Left cardiac atrium (tissue), 4 donors: ENCODE data around the gene EXOC6B. TPM values are rescaled to one million over a fixed set of nuclear protein-coding genes. Genes with fewer than 3 reads are reported as not detected.
"Not testable (repeated sequence)": the region's sequence is repeated elsewhere in the genome, so short reads cannot be mapped to it uniquely, and the experiment has no call there.

Source experiments
- ATAC-seq, 2 donors: fragments of 200-7000 bp; cut with Tn5 transposase; one replicate each; pipeline ENCODE4 v1.9.1; 2020; ENCODE audit warnings: mild to moderate bottlenecking in 2 of 2, moderate library complexity in 2 of 2
- DNase-seq: peaks from one replicate; pipeline ENCODE4 v3.0.0-alpha.2; 2020
- intact Hi-C, 2 donors: fragments of 100-400 bp; cut with DNase I; formaldehyde crosslinking; loops; one replicate each; pipeline versions ENCODE4 v1.14.1 to v1.15.1; 2022 to 2023
- total RNA-seq, 2 donors: library from RNA; stranded (reverse); fragmentation: NEBNext Ultra II Directional; extraction: Animal tissue kit (Norgen Biotek cat#: 25700); gene quantifications; one replicate each; pipeline ENCODE4 v1.2.1, GENCODE V29; 2021
- donor health status: DM: no; HTN: yes; CAD: no.
- donor health status: DM: no; HTN: yes; CAD: no; lungs with severe emphysema.
- donor health status: DM: yes; HTN: yes; CAD: no.
- donor health status: Dilated cardiomyopathy.

EXOC6B gene
- total RNA-seq, 2 donors from 2014 or later = 93.7 to 113 TPM

DNA sequence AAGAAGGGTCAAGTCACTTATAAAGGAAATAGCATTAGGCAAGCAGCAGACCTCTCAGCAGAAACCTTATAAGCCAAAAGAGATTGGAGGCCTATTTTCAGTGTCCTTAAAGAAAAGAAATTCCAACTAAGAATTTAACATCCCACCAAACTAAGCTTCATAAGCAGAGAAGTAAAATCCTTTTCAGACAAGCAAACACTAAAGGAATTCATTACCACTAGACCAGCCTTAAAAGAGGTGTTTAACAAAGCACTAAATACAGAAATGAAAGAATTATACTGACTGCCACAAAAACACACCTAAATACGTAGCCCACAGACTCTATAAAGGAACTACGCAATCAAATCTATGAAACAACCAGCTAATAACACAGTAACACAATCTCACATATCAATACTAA is 160.4 kb downstream of the EXOC6B start:
- intact Hi-C loops = no loop called here
- DNase-seq (no peak), ATAC-seq (no peak)

DNA sequence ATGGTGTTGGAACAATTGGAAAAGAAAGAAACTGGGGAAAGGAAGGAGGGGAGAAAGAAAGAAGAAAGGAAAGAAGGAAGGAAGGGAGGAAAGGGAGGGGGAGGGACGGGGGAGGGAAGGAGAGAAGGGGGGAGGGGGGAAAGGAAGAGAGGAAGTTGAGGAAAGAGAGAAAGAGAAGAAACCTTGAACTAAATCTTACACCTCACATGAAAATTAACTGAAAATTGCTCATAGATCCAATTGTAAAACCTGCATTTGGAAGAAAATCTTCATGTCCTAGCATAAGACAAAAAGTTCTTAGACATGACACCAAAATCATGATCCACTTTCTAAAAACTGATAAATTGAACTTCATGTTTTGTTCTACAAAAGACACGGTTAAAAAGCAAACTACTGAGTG is 163.8 kb downstream of the EXOC6B start:
- intact Hi-C loops = no loop called here
- DNase-seq (no peak), ATAC-seq (no peak)

DNA sequence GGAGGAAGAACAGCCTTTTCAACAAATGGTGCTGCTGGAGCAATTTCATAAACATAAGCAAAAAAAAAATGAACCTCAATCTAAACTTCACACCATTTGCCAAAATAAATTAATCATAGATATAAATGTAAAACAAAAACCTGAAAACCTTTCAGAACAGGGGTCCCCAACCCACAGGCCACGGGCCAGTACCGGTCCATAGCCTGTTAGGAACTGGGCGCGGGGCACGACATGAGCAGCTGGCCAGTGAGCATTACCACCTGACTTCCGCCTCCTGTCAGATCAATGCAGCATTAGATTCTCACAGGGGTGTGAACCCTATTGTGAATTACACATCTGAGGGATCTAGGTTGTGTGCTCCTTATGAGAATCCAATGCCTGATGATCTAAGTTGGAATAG is 176.0 kb downstream of the EXOC6B start:
- DNase-seq (no peak), ATAC-seq (no peak)
- intact Hi-C loops = no loop called here

DNA sequence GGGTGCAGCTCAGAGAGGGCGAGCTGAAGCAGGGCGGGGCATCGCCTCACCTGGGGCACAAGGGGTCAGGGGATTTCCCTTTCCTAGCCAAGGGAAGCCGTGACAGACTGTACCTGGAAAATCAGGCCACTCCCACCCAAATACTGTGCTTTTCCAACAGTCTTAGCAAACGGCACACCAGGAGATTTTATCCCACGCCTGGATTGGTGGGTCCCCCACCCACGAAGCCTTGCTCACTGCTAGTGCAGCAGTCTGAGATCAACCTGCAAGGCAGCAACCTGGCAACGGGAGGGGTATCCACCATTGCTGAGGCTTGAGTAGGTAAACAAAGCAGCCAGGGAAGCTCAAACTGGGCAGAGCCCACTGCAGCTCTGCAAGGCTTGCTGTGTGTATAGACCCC is 184.6 kb downstream of the EXOC6B start:
- DNase-seq, intact Hi-C loops, ATAC-seq: not testable (repeated sequence)

DNA sequence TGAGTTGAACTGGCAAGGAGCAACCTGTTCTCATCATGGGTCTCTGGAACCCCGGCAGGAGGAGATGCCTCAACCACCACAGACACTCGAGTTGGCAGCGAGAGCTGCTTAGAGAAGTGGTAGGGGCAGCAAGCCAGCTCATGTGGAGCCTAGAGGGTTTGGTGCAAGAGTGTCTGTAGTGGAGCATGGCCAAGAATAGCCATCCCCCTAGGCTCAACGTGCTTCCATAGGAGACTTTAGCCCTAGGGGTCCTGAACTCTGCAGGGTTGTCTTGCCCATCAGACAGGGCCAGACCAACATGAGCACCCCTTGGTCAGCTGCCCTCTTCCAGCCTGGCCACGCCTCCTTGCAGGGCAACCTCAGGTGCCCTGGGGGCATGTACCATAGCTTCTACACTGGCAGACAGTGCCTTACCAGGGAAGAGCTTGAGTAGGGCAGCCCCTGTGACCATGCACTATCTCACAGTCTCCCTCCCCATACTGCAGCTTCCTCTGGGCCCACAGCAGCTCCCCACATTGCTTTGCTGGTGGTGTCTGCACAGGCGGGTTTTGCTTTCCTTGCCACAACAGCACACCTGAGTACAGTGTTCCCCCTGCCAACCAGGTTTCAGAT is 187.1 kb downstream of the EXOC6B start:
- intact Hi-C loops = no loop called here
- DNase-seq (no peak), ATAC-seq (peak in 1 of 2 donors; percentile 62)

DNA sequence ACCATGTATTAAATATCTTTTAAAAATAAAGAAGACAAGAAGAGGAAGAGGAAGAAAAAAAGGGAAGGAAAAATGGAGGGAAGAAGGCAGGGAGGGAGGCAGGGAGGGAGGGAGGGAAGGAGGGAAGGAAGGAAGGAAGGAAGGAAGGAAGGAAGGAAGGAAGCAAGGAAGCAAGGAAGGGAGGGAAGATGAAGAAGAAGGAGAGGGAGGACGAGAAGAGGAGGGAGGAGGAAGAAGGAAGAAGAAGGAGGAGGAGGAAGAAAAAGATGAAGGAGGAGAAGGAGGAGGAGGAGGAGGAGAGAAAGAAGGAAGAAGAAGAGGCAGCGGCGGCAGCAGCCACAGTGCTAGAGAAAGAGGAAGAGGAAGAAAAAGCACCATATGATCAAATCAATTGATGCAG is 189.6 kb downstream of the EXOC6B start:
- ATAC-seq = no peak
- intact Hi-C loops = no loop called here
- no peak for DNase-seq

DNA sequence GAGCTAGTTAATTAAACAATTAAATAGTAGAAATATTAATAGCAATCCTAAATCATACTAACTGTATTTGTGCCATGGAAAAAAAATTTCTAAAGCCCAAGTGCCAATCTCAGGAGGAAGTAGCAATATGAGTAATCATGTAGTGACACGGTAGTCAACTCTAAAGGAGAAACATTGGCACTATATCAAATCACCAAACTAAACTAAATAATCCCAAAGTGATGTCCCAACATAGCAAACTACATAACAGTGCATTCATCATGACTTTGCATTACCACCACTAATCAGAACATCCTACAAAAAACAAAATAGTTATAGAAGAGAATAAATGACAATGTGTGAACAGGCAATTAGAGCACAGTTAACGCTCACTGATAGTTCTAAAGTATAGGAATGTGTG is 195.1 kb downstream of the EXOC6B start:
- no peak for ATAC-seq
- DNase-seq = no peak
- intact Hi-C loops = no loop called here

DNA sequence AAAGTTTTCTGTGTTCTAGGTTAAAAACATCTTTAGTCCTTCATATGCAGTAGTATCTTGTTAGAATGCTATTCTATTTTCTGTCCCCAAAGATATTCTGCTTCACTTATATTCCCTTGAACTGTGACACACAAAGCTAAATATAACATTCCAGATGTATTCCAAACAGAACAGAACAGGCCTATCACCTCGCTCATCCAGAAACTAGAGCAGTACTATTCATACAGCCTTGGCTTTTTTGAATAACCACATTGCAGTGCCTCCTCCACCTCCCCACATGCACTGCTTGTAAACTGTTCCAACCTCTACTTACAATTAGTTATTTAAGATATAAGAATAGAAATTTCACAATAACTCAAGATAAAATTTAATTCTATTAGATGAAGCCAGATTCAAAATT is 196.8 kb downstream of the EXOC6B start:
- peak; percentile 67 to 86 for ATAC-seq

DNA sequence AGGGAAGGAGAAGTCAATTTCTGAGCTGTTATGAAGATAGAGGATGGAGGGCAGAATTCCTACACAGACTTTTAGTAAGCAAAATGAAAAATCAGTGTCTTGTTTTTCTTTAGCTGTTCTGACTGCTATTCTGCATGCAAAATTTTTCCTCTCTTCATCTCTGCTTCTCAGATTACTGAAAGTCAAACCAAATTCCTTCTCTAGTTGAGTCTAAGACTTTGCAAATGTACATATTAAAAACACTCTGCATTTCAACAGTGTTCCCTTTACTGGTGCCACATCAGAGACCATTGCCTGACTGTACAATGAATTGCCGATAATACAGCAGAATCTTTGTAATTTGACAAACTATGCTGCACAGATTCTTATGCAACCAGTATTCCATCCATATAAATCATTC is 198.8 kb downstream of the EXOC6B start:
- intact Hi-C loops = no loop called here
- DNase-seq (no peak), ATAC-seq (no peak)

More for the DNA sequence above, 196.8 kb downstream of the EXOC6B start:
- intact Hi-C loops = no loop called here
- DNase-seq = no peak

DNA sequence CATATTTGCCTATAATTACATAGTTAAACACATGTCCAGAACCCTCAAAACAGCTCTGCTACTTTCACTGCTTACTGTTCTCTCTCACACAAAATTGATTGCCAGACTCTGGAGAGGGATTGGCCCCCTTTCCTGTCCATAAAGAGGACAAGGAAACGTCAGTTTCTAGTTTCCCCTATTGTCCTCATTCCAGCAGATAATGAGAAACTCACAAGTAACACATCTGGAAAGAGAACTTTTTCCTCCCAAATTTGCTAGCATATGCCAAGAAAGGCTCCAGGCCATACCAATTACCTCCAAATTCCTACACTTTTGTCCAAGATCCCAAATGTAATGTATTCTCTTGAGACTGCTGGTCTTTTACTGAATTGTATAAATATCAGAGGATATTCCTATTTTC is 200.5 kb downstream of the EXOC6B start:
- intact Hi-C loops = no loop called here
- DNase-seq (no peak), ATAC-seq (no peak)

DNA sequence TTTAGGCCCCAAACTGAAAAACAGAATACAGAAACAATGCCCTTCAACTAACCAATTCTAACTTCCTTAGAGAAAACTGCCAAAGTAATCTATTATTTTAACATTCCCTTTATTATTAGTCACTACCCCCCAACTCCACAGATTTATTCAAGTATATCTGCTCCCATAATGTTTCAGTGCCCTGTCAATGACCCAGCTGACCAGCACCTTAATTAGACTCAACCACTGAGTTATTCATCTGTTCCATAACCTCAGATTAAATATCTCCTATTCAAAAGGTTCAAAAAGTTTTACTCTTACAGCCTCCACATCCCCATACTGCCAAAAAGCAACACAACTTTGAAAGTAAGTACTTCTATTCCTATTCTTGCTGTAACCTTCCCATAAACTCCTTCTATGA is 202.4 kb downstream of the EXOC6B start:
- DNase-seq (no peak), ATAC-seq (no peak)
- intact Hi-C loops = no loop called here

DNA sequence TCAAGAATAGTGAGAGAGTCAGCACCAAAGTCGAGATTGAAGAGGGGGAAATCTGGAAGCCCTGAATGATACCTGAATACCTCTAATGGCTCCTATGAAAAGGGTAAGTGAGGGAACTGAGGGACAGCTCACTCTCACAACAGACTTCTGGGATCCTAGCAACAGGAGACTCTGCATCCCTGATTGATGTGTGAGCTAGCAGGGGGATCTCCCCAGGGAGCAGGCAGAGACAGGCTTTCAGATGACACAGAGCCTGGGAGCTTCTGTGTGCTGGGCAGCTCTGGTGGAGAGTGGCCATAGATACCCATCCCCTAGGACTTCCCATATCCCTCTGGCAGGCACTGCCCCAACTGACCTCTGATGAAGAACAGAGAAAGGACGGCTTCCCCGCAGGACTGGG is 206.2 kb downstream of the EXOC6B start:
- DNase-seq = no peak
- intact Hi-C loops = no loop called here
- peak in 1 of 2 donors; percentile 38 for ATAC-seq

DNA sequence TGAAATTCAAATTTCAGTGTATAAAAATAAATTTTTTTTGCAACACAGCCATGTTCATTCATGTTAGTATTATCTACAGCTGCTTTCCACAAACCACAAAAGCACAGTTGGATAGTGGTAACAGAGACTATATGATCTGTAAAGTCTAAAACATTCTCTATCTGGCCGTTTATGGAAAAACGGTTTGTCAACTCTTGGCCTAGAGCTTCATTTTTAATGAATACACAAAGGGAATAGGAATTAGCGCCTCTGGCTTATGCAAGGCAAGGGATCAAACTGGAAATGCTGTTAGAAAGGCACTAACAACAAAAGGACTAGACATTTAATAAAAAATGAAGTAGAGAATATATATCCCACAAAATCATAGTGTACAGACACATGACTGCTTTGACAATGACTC is 211.9 kb downstream of the EXOC6B start:
- no peak for ATAC-seq
- no peak for DNase-seq
- intact Hi-C loops = no loop called here

DNA sequence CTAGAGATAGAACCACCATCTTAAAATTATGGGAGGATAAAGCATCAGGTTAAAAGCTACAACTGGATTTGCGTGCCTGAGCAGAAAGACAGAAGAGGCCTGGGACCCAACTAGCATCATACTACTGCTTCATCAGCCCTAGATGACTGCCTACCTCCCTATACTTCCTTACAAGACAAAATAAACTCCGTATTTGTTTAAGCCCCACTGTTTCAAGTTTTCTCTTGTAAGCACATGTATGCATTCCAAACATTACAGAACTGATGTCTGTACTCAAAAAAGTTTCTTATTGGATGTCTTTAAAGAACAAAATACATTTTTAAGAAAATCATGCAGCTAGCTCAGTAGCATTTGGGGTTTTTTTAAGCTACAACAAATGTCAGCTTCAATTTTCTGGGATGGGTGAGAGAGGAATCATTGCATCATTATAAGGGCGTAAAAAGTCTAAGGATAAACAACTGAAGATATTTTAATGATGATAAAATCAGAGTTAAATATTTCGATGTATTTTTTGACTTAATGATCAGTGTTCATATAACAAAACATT is 213.1 kb downstream of the EXOC6B start:
- DNase-seq = no peak
- no peak for ATAC-seq
- intact Hi-C loops = no loop called here

DNA sequence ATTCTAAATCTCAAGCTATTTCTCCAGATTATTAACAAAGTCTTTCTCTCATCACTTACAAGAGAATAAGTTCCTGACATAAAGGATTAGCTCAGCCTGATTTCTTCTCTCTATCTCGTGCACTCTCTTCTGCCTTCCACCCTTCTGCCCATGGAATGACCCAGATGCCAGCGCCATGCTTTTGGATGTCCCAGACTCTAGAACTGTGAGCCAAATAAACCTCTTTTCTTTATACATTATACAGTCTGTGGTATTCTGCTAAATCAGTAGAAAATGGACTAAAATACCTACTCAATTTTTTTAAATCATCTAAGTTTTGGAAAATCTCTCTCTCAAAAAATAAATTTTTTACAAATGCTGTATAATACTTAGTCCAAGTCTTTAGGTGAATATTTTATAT is 218.6 kb downstream of the EXOC6B start:
- DNase-seq (no peak), ATAC-seq (no peak)
- intact Hi-C loops = no loop called here

DNA sequence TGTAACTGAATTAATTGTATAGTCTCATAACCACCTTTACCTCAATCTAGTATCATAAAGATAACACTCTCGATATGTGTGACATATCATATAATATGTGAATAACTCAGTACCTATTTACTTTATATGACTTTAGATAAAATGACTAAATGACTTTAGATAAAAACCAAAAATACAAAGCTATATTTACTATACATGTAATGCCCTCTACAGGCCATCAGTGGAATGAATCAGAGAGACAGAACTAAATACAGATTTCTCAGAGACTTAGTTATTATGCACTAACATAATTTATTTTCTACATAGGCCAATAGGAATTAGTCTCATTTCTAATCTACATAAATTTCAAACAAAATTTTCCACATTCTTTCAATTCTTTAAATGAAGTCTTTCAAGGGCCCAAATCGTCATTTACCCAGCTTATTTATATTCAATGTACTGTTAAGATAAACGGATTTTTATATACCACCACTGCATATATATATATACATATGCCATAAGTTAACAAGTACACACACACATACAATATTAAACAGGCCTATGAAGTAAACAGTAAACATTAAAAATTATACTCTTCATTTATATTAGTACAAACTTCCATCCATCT is 219.9 kb downstream of the EXOC6B start:
- intact Hi-C loops = no loop called here
- no peak for ATAC-seq
- DNase-seq = no peak

DNA sequence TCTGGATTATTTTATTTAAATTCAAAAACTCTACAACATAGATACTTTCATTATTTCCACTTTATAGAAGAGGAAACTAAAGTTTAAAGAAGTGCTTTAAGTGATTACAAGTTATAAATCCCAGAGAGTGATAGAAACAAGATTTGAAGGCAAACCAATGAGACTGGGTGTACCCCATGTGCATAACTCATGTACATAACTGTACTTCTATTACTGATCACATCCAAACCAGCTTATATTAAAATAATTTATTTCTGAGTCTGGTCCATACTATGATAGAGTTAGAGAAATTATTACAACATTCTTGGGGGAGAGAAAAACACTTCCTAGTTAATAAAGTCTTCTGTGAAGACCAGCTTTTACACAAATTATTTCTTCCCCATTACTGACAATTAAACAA is 221.4 kb downstream of the EXOC6B start:
- ATAC-seq = no peak
- intact Hi-C loops = no loop called here
- DNase-seq = no peak

DNA sequence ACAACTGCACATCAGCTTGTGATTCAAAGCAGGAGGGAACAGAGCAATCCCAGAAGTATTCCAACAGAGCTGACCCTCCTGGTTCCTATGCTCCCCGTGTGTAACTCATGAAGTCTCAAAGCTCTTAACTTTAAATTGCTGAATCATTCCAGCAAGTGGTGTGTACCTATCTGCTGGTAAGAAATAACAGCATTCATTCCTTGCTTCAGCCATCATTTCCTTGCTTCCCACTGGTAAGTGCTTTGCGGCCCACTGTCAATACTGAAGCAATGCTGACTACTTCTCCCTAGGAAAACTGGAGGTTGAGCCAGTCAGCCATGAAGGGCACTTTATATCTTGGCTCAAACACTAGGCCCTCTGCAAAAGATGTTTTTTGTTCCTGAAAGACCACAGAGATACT is 222.4 kb downstream of the EXOC6B start:
- ATAC-seq (no peak), DNase-seq (no peak)
- intact Hi-C loops = no loop called here

DNA sequence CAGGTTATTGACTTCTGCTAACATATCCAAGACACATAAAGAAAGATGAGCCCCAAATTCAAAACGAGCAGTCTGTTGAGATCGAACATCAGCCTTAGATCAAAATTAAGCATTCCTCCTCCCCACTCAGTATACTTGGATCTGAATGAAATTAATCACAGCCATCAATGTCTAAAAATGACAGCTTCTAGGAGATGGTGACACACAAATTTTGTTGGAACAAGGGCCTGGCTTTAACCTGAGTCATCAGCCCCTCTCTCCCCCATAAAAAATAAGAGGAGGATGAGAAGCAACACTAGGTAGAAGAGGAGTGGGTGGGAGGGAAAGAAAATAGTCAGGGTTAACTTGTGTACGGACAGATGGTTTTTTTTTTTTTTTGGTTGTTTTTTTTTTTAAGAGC is 223.1 kb downstream of the EXOC6B start:
- ATAC-seq = no peak
- intact Hi-C loops = no loop called here

DNA sequence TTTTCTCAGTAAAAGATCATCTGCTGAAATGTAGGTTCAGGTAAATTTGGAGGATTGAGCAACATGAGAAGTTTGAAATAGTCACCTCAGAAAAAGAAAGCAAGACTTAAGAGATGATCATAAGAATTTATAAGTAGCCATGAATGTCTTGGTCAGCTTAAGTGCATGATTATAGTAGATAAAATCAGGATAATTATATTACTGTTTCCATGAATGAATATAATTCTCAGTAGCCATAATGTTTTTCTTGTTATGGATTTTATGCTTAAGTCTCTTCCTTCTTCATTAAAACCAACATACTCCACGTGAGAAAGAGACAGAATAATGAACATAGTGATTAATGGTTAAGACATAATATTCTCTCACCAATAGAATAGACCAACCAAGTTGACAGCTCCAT is 223.7 kb downstream of the EXOC6B start:
- no peak for ATAC-seq
- intact Hi-C loops = no loop called here
- no peak for DNase-seq

More for the DNA sequence above, 223.1 kb downstream of the EXOC6B start:
- no peak for DNase-seq

DNA sequence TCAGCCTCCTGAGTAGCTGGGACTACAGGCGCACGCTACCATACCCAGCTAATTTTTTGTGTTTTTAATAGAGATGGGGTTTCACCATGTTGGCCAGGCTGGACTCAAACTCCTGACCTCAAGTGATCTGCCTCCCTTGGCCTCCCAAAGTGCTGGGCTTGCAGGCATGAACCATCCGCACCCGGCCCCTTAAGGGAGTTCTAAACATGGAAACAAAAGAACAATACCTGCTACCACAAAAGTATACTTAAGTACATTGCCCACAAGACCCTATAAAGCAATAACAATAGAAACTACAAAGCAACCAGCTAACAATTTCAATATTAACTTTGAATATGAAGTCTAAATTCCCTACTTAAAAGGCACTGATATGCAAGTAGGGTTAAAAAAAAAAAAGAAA is 242.0 kb downstream of the EXOC6B start:
- DNase-seq, ATAC-seq: not testable (repeated sequence)
- intact Hi-C loops = loop anchor here (10.0 kb wide), 1 partner anchor 659 kb away; no protein-coding TSS in a partner anchor
